ENCODE data around the gene IGSF3.
"Not testable (repeated sequence)": the region's sequence is repeated elsewhere in the genome, so short reads cannot be mapped to it uniquely, and the experiment has no call there.

GRCh38 chr1:116599369-116599768 is 68.2 kb downstream of the IGSF3 start:
- not testable (repeated sequence) for TF ChIP-seq POLR2AphosphoS5 (IDR thresholded peaks at IDR 0.05; ENCODE audit: borderline replicate concordance, low read depth, low read length); EZH2 (IDR thresholded peaks at IDR 0.05)
